ENCODE results near the gene RHOT2. TPM values are rescaled to one million over a fixed set of nuclear protein-coding genes. Genes with fewer than 3 reads are reported as not detected.

Gene RHOT2
- total and polyA plus RNA-seq, 2 donors (not counting 3 experiments of a cell fraction or from before 2014, with no cell fraction given), result 106 to 139 TPM

DNA sequence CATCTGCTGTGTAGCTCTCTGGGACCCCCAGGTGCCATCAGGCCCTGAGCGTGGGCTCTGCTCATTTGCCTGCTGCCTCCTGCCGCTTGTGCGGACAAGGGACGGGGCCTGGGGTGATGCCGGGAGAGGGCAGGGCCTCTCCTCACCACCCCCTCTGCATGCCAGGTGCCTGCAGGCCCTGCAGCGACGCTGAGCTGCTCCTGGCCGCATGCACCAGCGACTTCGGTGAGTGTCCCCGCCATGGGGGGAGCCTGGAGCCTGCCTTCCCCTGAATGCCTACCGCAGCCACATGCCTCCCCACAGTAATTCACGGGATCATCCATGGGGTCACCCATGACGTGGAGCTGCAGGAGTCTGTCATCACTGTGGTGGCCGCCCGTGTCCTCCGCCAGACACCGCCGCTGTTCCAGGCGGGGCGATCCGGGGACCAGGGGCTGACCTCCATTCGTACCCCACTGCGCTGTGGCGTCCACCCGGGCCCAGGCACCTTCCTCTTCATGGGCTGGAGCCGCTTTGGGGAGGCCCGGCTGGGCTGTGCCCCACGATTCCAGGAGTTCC, 48.9 kb downstream of the RHOT2 start:
- ChIA-PET POLR2A (no interaction called here), CTCF (interaction anchor here (1.0 to 2.6 kb wide), 6 partner anchors 9 to 340 kb away, joined by 3 to 34 read pairs (median 8); partner anchors contain the start of genes CCDC78 and HAGHL)
- no peak overlapping the region for H3K4me2 ChIP-seq (ENCODE audit: insufficient read depth, low read length)

DNA sequence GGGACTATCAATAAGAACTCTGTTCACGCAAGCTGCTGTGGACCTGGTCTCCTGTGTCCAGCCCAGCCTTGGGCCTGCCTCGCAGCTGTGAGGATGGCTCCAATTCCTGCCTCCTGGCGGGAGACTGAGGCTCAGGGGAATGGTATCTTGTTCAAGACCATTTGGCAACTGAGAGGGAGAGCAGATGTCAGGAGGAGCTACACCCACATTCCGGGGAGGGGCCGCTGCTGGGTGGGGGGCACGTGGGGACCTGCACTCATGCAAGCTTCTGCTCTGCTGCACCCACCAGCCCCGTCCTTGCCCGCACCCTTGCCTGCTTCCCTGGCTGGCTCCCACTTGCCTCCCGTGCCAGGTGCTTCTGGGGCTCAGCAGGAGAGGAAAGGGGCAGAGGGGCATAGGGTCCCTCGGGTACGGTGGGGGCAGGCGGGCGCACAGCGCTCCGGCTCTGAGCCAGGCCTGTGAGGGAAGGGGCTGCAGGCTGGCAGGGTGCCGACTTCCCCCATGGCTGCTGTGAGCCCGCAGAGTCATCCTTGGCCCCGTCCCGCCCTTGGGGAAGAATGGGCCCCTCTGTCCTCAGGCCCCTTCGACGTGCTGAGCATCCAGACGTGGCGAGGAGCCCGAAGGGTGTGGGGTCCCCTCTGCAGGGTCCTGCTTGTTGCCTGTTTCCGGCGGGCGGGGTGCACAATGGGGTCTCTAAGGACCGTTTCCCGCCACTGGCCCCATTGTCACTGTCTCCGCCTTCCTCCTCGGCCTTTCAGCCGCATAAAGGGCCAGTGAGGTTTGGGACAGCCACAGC, 49.7 kb downstream of the RHOT2 start:
- ChIA-PET CTCF (interaction anchor here (1.1 to 1.9 kb wide), 3 partner anchors 11 to 340 kb away, joined by 5 to 11 read pairs (median 7); no protein-coding TSS in a partner anchor), POLR2A (no interaction called here)
- dilution Hi-C loops (cut with MboI; ENCODE audit: extremely low pct_ligation_motif_present, low sequenced_read_pairs), result no loop called here
- Histone ChIP-seq H3K79me2 (ENCODE audit: control insufficient read depth, insufficient read depth, low read length) (no peaks in the 10 kb centered on the region), H3K9ac (replicated peaks; ENCODE audit: extremely low read depth, insufficient read depth, low read length) (no peak overlapping the region), H4K20me1 (replicated peaks; ENCODE audit: control insufficient read depth, extremely low read depth, insufficient read depth, low read length) (no peaks in the 10 kb centered on the region), H3K9me3 (replicated peaks; ENCODE audit: control insufficient read depth, insufficient read depth, low read length) (no peaks in the 10 kb centered on the region), H3K27ac (ENCODE audit: insufficient read depth, low read depth, low read length) (no peak overlapping the region), H3K4me1 (ENCODE audit: control insufficient read depth, extremely low read depth, insufficient read depth, low read length) (peaks cover 24% of the 10 kb centered on the region), H3K9me1 (replicated peaks; ENCODE audit: control insufficient read depth, extremely low read depth, insufficient read depth, low read length) (no peaks in the 10 kb centered on the region), H3K4me2 (ENCODE audit: insufficient read depth, low read length) (no peak overlapping the region), H3K4me3 (replicated peaks in 1 of 3; ENCODE audit: insufficient read depth in 1 of 3, low read depth in 1 of 3, low read length in 3 of 3) (no peak overlapping the region), H3K36me3 (ENCODE audit: control insufficient read depth in 2 of 2, extremely low read depth in 1 of 2, insufficient read depth in 2 of 2, low read length in 2 of 2) (no peaks in the 10 kb centered on the region), H2AFZ (ENCODE audit: low read depth, low read length) (no peak overlapping the region), H3K27me3 (ENCODE audit: control insufficient read depth in 2 of 2, insufficient read depth in 2 of 2, low read length in 2 of 2) (no peaks in the 10 kb centered on the region)
- FAIRE-seq, result no peak
- TF ChIP-seq FOS (IDR thresholded peaks at IDR 0.05; ENCODE audit: borderline replicate concordance, insufficient read depth, low read length), result no peak
- no peak for TF ChIP-seq MYC (IDR thresholded peaks at IDR 0.05; ENCODE audit: low read depth, low read length)
- no peak for TF ChIP-seq EZH2 (IDR thresholded peaks at IDR 0.05; ENCODE audit: borderline replicate concordance, low read depth, low read length, severe bottlenecking)
- no peak for TF ChIP-seq POLR2AphosphoS5 (IDR thresholded peaks at IDR 0.05; ENCODE audit: insufficient read depth, low read depth, low read length)
- TF ChIP-seq, protein P1, sequence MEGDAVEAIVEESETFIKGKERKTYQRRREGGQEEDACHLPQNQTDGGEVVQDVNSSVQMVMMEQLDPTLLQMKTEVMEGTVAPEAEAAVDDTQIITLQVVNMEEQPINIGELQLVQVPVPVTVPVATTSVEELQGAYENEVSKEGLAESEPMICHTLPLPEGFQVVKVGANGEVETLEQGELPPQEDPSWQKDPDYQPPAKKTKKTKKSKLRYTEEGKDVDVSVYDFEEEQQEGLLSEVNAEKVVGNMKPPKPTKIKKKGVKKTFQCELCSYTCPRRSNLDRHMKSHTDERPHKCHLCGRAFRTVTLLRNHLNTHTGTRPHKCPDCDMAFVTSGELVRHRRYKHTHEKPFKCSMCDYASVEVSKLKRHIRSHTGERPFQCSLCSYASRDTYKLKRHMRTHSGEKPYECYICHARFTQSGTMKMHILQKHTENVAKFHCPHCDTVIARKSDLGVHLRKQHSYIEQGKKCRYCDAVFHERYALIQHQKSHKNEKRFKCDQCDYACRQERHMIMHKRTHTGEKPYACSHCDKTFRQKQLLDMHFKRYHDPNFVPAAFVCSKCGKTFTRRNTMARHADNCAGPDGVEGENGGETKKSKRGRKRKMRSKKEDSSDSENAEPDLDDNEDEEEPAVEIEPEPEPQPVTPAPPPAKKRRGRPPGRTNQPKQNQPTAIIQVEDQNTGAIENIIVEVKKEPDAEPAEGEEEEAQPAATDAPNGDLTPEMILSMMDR (IDR thresholded peaks at IDR 0.05; ENCODE audit: extremely low read depth in 1 of 2, insufficient read depth in 1 of 2, low read depth in 1 of 2, low read length in 2 of 2), result no peak
- TF ChIP-seq JUN (IDR thresholded peaks at IDR 0.05; ENCODE audit: borderline replicate concordance, insufficient read depth, insufficient read length, low read depth), result no peak
- TF ChIP-seq GATA2 (IDR thresholded peaks at IDR 0.05; ENCODE audit: insufficient read depth, insufficient read length, low read depth, low read length), result no peak
- TF ChIP-seq MAX (IDR thresholded peaks at IDR 0.05; ENCODE audit: insufficient read depth, insufficient read length), result no peak
- TF ChIP-seq POLR2A (IDR thresholded peaks at IDR 0.05; ENCODE audit: low read depth, low read length), result no peak
- no TSS peak for BruUV-seq (replicated peaks)
- no peak for DNase-seq (ENCODE audit: low read depth, low spot score)
- intact Hi-C loops (cut with micrococcal nuclease), result no loop called here

More for the DNA sequence above, 48.9 kb downstream of the RHOT2 start:
- intact Hi-C loops (cut with micrococcal nuclease) (no loop called here), dilution Hi-C loops (cut with MboI; ENCODE audit: extremely low pct_ligation_motif_present, low sequenced_read_pairs) (no loop called here)
- Histone ChIP-seq H3K4me3 (replicated peaks in 1 of 3; ENCODE audit: insufficient read depth in 1 of 3, low read depth in 1 of 3, low read length in 3 of 3) (no peak overlapping the region), H3K27me3 (ENCODE audit: control insufficient read depth in 2 of 2, insufficient read depth in 2 of 2, low read length in 2 of 2) (no peaks in the 10 kb centered on the region), H3K36me3 (ENCODE audit: control insufficient read depth in 2 of 2, extremely low read depth in 1 of 2, insufficient read depth in 2 of 2, low read length in 2 of 2) (no peaks in the 10 kb centered on the region), H3K79me2 (ENCODE audit: control insufficient read depth, insufficient read depth, low read length) (no peaks in the 10 kb centered on the region), H4K20me1 (replicated peaks; ENCODE audit: control insufficient read depth, extremely low read depth, insufficient read depth, low read length) (no peaks in the 10 kb centered on the region), H3K9me3 (replicated peaks; ENCODE audit: control insufficient read depth, insufficient read depth, low read length) (no peaks in the 10 kb centered on the region), H2AFZ (ENCODE audit: low read depth, low read length) (no peak overlapping the region), H3K4me1 (ENCODE audit: control insufficient read depth, extremely low read depth, insufficient read depth, low read length) (peaks cover 23% of the 10 kb centered on the region), H3K9ac (replicated peaks; ENCODE audit: extremely low read depth, insufficient read depth, low read length) (no peak overlapping the region), H3K9me1 (replicated peaks; ENCODE audit: control insufficient read depth, extremely low read depth, insufficient read depth, low read length) (no peaks in the 10 kb centered on the region), H3K27ac (ENCODE audit: insufficient read depth, low read depth, low read length) (no peak overlapping the region)
- DNase-seq (ENCODE audit: low read depth, low spot score) (no peak), FAIRE-seq (no peak)
- no TSS peak for BruUV-seq (replicated peaks)
- TF ChIP-seq POLR2A (IDR thresholded peaks at IDR 0.05; ENCODE audit: low read depth, low read length), result no peak
- no peak for TF ChIP-seq GATA2 (IDR thresholded peaks at IDR 0.05; ENCODE audit: insufficient read depth, insufficient read length, low read depth, low read length)
- TF ChIP-seq FOS (IDR thresholded peaks at IDR 0.05; ENCODE audit: borderline replicate concordance, insufficient read depth, low read length), result no peak
- TF ChIP-seq MAX (IDR thresholded peaks at IDR 0.05; ENCODE audit: insufficient read depth, insufficient read length), result no peak
- TF ChIP-seq EZH2 (IDR thresholded peaks at IDR 0.05; ENCODE audit: borderline replicate concordance, low read depth, low read length, severe bottlenecking), result no peak
- TF ChIP-seq JUN (IDR thresholded peaks at IDR 0.05; ENCODE audit: borderline replicate concordance, insufficient read depth, insufficient read length, low read depth), result no peak
- no peak for TF ChIP-seq MYC (IDR thresholded peaks at IDR 0.05; ENCODE audit: low read depth, low read length)
- no peak for TF ChIP-seq POLR2AphosphoS5 (IDR thresholded peaks at IDR 0.05; ENCODE audit: insufficient read depth, low read depth, low read length)

Data from endothelial cell of umbilical vein (primary cell).